Stimulated activated CD8-positive, alpha-beta memory T cell treated with anti-CD3 and anti-CD28 coated beads, Interleukin-7, amount 100 ng/mL, for 4 hours (primary cell): ENCODE results near the gene MAP3K19.
"Not testable (repeated sequence)": the region's sequence is repeated elsewhere in the genome, so short reads cannot be mapped to it uniquely, and the experiment has no call there.

ENCODE experiments used
- DNase-seq, 2 donors: peaks; one replicate each; pipeline ENCODE4 v3.0.0-alpha.2; 2020; ENCODE audit warnings: low read depth in 2 of 2

Gene MAP3K19

GRCh38 chr2:134980639-134981038, 66.6 kb downstream of the MAP3K19 start:
- DNase-seq, result no peak

GRCh38 chr2:134979221-134979620, 68.0 kb downstream of the MAP3K19 start:
- DNase-seq, result no peak

DNA sequence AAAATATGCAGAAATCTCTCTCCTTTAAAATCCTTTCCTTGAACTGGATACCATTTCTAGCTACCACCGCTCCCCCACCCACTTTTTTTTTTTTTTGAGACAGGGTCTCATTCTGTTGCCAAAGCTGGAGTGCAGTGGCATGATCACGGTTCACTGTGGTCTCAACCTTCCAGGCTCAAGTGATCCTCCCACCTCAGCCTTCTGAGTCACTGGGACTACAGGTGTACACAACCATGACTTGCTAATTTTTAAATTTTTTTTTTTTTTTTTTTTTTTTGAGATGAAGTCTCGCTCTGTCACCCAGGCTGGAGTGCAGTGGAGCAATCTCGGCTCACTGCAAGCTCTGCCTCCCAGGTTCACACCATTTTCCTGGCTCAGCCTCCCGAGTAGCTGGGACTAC, 70.1 kb downstream of the MAP3K19 start:
- not testable (repeated sequence) for DNase-seq

DNA sequence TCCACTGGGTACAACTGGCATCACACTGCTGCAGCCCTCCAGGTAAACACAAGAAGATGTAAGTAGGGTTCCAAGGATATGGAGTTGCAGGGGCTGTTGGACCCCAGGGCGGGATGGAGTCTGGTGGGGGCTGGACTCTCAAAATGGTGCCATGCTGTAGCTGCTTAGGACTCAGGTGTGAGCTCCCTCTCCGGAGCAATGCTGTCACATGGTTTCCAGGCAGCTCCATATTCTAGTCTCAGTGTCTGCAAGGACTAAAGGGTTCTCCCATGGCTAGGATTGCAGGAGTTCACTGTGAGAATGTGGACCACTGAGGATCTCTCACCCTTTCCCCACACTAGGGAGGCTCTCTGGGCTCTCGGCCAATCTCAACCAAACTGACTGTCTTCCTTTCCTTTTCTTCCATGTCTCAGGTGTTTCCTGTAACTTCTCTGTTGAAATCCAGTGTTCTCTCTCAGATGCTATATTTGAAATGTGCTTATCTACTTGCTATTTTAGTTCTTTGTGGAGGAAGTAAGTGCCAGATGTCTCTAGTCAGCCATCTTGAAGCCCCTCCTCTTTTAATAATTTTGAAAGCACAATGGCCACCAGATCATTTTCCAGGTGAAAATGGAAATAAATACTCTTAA, 71.1 kb downstream of the MAP3K19 start:
- no peak for DNase-seq

DNA sequence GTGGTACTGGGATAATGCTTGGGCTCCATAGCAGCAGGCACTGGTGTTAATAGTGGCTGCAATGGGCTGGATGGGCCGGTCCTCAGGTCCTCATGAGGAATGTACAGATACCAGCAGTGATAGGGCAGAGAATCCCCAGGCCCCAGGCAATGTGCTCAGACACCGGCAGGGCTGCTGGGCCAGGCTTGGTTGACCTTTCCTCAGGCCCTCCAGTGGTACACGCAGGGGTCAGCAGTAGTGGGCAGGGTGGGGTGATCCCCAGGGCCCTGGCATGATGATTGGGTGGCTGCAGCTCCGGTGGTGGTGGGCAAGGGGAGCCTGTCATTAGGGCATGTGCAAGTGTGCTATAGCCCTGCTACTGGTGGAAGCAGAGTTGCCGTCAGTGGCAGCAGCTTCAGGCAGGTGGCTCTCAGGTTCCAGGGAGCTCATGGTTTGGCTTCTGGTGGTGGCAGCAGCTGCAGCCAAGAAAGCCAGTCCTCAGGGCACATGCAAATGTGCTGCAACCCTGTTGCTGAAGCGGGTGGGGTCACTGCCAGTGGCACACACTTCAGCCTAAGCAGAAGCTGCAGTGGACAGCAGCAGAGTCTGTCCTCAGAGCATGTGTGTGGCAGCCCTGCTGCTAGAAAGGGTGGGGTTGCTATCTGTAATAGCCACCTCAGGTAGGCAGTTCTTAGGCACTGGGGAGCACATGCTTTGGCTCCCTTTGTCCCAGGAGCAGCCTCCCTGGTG, 71.8 kb downstream of the MAP3K19 start:
- DNase-seq, result no peak

GRCh38 chr2:134973241-134974138, 73.8 kb downstream of the MAP3K19 start:
- no peak for DNase-seq

DNA sequence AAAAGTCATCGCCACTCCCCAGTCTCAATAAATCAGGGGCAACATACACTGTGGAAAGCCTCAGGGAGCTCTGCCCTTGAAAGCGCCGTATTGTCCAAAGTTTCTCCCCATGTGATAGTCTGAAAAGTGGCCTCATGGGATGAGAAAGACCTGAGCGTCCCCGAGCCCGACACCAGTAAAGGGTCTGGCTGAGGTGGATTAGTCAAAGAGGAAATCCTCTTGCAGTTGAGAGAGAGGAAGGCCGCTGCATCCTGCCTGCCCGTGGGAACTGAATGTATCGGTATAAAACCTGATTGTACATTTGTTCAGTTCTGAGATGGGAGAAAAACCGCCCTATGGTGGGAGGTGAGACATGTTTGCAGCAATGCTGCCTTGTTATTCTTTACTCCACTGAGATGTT, 80.1 kb downstream of the MAP3K19 start:
- not testable (repeated sequence) for DNase-seq

GRCh38 chr2:134957477-134957876, 89.8 kb downstream of the MAP3K19 start:
- no peak for DNase-seq

GRCh38 chr2:134955744-134956143, 91.5 kb downstream of the MAP3K19 start:
- no peak for DNase-seq

- DNase-seq, result no peak
Measured at GRCh38 chr2:134954065-134954464, 93.2 kb downstream of the MAP3K19 start.

- no peak for DNase-seq
Measured at GRCh38 chr2:134952608-134953007, 94.6 kb downstream of the MAP3K19 start.

GRCh38 chr2:134950886-134951285, 96.4 kb downstream of the MAP3K19 start:
- no peak for DNase-seq

- DNase-seq, result no peak
Measured at GRCh38 chr2:134949981-134950708, 97.1 kb downstream of the MAP3K19 start.

DNA sequence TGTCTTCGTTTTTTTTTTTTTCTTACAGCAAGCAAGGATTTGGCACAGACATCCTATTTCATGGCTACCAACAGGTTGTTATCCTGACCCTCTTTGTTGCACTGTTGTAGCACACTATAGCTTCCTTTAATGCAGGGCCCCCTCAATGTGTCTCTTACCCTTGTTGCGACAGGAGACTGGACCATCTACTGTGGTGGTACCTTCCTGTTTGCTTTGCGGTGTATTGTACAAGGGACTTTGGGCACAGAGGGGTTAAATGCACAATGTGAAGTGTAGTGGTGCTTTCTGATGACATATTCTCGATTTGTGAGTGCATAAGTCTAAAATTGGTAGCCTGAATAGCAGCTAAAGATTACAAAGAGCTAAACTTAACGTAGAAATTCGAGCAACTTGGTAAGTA, 101.2 kb downstream of the MAP3K19 start:
- DNase-seq, result no peak

- DNase-seq, result no peak
Measured at GRCh38 chr2:134944975-134945374, 102.3 kb downstream of the MAP3K19 start.

DNA sequence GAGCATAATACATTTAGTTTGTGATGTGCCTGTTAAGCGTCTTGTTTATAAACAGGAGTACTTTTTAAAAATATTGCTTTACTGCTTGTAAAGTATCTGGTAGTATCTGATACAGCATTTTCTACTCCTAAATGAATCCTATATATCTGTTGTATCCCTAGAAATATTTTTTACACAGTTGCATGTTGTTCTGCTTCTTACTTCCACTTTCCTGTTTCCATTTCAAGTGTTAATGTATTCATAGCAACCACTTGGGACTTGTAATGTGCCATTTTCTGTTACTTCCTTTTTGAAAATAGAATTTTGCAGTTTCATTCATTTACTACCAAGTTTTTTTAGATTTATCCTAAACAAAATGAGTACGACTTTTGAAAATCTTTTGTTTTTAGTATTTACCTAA, 103.7 kb downstream of the MAP3K19 start:
- DNase-seq, result no peak

DNA sequence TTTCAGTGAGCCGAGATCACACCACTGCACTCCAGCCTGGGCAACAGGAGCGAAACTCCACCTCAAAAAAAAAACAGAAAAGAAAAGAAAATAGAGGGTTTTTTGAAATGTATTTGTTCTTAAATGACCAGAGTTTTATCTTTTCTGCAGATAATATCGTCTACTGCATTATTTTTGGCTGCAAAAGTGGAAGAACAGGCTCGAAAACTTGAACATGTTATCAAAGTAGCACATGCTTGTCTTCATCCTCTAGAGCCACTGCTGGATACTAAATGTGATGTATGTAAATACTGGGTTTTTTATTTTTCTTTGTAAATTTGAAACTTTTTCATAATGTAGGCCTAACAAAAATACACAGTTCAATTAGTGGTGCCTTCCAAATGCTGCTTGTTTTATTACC, 110.6 kb downstream of the MAP3K19 start:
- no peak for DNase-seq

DNA sequence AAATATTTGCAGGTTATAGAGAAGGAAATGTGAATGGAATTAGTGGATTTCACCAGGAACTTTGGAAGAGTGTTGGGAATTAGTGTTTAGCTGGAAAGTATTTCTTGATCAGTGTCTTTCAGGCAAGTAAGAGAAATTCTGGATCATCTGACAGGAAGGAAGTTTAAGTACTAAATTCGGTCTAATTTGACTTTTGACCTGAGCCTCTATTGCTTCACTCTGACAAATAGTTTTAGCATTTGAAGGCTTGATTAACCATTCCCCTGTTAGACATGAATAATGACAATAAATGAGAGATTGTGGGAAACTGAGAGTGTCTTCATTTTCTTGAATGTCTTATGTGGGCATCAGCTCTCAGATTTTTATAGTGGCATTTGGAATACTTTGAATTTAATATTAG, 112.6 kb downstream of the MAP3K19 start:
- no peak for DNase-seq

DNA sequence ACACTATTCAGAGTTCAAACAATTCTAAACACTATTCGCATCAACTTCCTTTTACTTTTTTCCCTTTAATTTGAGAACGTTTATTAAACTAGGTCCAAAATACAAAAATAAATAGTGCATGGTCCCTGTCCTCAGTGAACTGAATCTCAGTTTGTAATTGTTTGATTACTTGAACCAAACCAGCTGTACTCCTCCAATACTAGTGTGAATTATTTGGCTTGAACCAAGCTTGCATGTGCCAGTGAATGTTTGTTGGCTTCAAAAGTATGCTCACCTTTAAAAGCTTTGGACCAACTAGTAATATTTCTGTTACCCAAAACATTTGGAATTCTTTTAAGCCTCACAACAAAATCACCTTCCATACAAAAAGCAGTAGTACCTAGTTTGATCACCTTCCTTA, 113.1 kb downstream of the MAP3K19 start:
- no peak for DNase-seq

GRCh38 chr2:134933732-134934131, 113.5 kb downstream of the MAP3K19 start:
- no peak for DNase-seq

- DNase-seq, result no peak
Measured at GRCh38 chr2:134932864-134933526, 114.3 kb downstream of the MAP3K19 start.
